CMK (cell line): ENCODE results near the gene RWDD3.

Experiments used
- DNase-seq: peaks from one replicate; pipeline ENCODE4 v3.0.0-alpha.2; 2010; ENCODE audit warnings: low read depth

Gene RWDD3

DNA sequence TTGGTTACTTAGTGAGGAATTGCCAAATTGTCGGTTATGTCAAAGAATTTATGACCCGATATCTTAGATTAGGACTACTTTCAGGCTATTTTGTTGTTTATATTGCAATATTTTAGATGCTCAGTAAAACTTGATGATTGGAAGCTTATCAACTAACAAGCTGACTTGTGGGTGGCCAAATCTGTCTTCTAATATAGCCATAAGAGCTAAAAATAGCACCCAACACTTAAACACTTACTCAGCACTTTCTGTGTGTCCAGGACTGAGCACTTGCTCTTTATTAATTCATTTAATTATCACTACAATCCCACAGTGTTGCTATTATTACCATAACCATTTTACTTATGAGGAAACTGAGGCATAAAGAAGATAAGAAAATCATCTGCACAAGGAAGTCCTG, 50.4 kb downstream of the RWDD3 start:
- no peak for DNase-seq

DNA sequence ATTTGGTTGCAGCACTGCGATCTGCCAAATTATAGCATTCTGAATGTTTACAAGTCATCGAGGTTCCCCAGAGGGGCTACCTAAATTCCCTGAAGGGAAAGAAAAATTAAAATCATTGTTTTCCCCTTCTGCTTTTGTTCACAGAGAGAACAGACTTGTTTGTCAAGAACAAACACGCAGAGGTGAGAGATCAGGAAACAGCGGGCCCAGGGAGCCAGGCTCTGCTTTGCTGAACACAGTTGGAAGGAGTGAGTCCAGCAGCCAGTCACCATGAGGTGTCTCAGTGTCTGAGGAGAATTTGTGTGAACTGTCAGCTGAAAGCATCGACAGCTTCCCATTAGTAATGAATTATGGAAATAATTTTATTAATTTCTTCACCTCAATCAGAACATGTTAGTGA, 52.5 kb downstream of the RWDD3 start:
- DNase-seq, result no peak

DNA sequence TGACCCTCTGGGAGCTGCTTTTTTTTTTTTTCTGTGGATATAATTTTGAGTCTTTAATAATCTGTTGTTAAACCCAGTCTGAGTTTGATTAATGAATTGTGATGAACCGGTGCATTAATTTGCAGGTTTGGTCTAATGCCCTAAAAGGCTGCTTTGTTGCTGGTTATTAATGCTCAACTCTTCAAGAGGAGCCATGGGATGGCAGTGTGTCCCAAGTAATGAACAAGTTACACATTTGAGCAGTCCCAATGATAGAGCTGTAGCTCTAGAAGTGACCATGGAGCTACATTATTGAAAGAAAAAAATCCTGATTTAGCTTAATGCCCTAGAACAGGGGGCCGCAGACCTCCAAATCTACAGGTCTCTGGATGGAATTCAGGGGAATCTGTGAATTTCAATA, 53.1 kb downstream of the RWDD3 start:
- no peak for DNase-seq

DNA sequence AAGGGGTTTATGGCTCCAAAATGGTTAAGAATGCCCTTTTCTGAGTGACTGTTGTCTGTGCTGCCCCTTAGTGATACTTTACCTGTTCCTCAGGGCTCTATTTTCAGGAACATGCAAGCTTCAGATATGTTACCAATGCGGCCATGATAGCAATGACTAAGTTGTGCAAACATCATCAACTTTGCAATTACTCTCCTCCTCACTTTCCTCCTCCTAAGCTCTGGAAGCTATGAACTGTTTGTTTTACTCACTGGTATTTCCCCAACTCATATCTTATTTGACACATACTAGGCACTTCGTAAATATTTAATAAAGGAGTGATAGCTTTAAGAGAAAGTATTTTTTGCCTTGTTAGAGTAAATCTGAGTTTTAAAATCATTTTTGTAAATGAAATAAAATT, 53.8 kb downstream of the RWDD3 start:
- DNase-seq, result no peak
